GM18508 (cell line): ENCODE data around the gene TPD52L2.
"Not testable (repeated sequence)": the region's sequence is repeated elsewhere in the genome, so short reads cannot be mapped to it uniquely, and the experiment has no call there.

ENCODE experiments used
- ATAC-seq: cut with Tn5 transposase; IDR thresholded peaks from one replicate; pipeline ENCODE4 v1.9.1; 2021; ENCODE audit warnings: moderate number of reproducible peaks; ENCODE audit not compliant: insufficient read depth, unreplicated experiment

TPD52L2 gene

GRCh38 chr20:63893999-63894357, 28.9 kb downstream of the TPD52L2 start:
- no peak for ATAC-seq

GRCh38 chr20:63894358-63895201, 29.5 kb downstream of the TPD52L2 start, which contains the start of gene DNAJC5:
Gene DNAJC5 (plus strand): TSS chr20:63895126. CDS start chr20:63928346, 33,220 bp downstream.
- ATAC-seq = peak; percentile 41

GRCh38 chr20:63895202-63895951, 30.3 kb downstream of the TPD52L2 start:
- no peak for ATAC-seq

- ATAC-seq = no peak
Observed at GRCh38 chr20:63895952-63896263, 30.8 kb downstream of the TPD52L2 start.

- no peak for ATAC-seq
Observed at GRCh38 chr20:63896264-63897105, 31.4 kb downstream of the TPD52L2 start.

GRCh38 chr20:63897978-63898561, 33.0 kb downstream of the TPD52L2 start:
- no peak for ATAC-seq

- ATAC-seq = no peak
Observed at GRCh38 chr20:63898882-63899558, 34.0 kb downstream of the TPD52L2 start.

GRCh38 chr20:63900413-63900812, 35.3 kb downstream of the TPD52L2 start:
- ATAC-seq = no peak

- ATAC-seq = no peak
Observed at GRCh38 chr20:63903796-63904561, 38.9 kb downstream of the TPD52L2 start.

GRCh38 chr20:63908008-63908682, 43.1 kb downstream of the TPD52L2 start:
- ATAC-seq = no peak

- ATAC-seq = no peak
Observed at GRCh38 chr20:63911176-63911575, 46.1 kb downstream of the TPD52L2 start.

GRCh38 chr20:63913768-63914167, 48.7 kb downstream of the TPD52L2 start:
- no peak for ATAC-seq

GRCh38 chr20:63915471-63915870, 50.4 kb downstream of the TPD52L2 start:
- no peak for ATAC-seq

- not testable (repeated sequence) for ATAC-seq
Observed at GRCh38 chr20:63916371-63916939, 51.4 kb downstream of the TPD52L2 start.

GRCh38 chr20:63917811-63918210, 52.7 kb downstream of the TPD52L2 start:
- ATAC-seq = no peak

- ATAC-seq = no peak
Observed at GRCh38 chr20:63919130-63919529, 54.1 kb downstream of the TPD52L2 start.

- no peak for ATAC-seq
Observed at GRCh38 chr20:63920226-63920625, 55.2 kb downstream of the TPD52L2 start.

- ATAC-seq = no peak
Observed at GRCh38 chr20:63923651-63924050, 58.6 kb downstream of the TPD52L2 start.
